CD14-positive monocyte (primary cell): Measurements from ENCODE around the gene PRRC2C. TPM values are rescaled to one million over a fixed set of nuclear protein-coding genes. Genes with fewer than 3 reads are reported as not detected.
A peak's percentile ranks its signal among the peaks of the same experiment; 100 is the strongest.

ENCODE experiments used
- DNase-seq, 3 donors: peaks; one replicate each; pipeline ENCODE4 v3.0.0-alpha.2; 2011 to 2022
- H2AFZ ChIP-seq: 2 replicates; pipeline ENCODE4 v1.6.0; 2012; ENCODE audit warnings: mild to moderate bottlenecking, low read depth, low read length, inconsistent platforms; ENCODE audit not compliant: insufficient read depth, poor library complexity, severe bottlenecking
- H3K27ac ChIP-seq, 2 donors: 1 replicate in 1 of 2; 2 replicates in 1 of 2; pipeline ENCODE4 v1.5.1; 2012 to 2013; ENCODE audit warnings: low read length in 2 of 2, control low read depth in 1 of 2, inconsistent platforms in 1 of 2, low read depth in 1 of 2, mild to moderate bottlenecking in 1 of 2
- H3K27me3 ChIP-seq, 2 donors: one replicate each; pipeline versions ENCODE4 v1.6.0 to v1.6.1; 2011 to 2013; ENCODE audit warnings: low read length in 2 of 2; ENCODE audit not compliant: control insufficient read depth in 2 of 2, insufficient read depth in 2 of 2
- H3K36me3 ChIP-seq, 2 donors: replicated peaks in 1 of 2; 1 replicate in 1 of 2; 2 replicates in 1 of 2; pipeline versions ENCODE4 v1.5.1 to v1.6.1; 2012 to 2013; ENCODE audit warnings: low read length in 2 of 2, control low read depth in 1 of 2, inconsistent platforms in 1 of 2, mild to moderate bottlenecking in 1 of 2; ENCODE audit not compliant: insufficient read depth in 2 of 2, control insufficient read depth in 1 of 2
- H3K4me1 ChIP-seq, 2 donors: 1 replicate in 1 of 2; 2 replicates in 1 of 2; pipeline versions ENCODE4 v1.5.1 to v1.6.1; 2012 to 2013; ENCODE audit warnings: low read length in 2 of 2, control low read depth in 1 of 2, inconsistent platforms in 1 of 2, mild to moderate bottlenecking in 1 of 2, moderate library complexity in 1 of 2; ENCODE audit not compliant: insufficient read depth in 2 of 2, control insufficient read depth in 1 of 2
- H3K4me2 ChIP-seq: replicated peaks from 2 replicates; pipeline ENCODE3; 2012; ENCODE audit warnings: low read length, moderate library complexity, mild to moderate bottlenecking; ENCODE audit not compliant: poor library complexity, severe bottlenecking; ENCODE audit errors: extremely low read depth
- H3K4me3 ChIP-seq, 3 experiments: fragments of 200-600 bp in 1 of 3; sonication (generic) in 1 of 3; replicated peaks in 1 of 3; 1 replicate in 2 of 3; 2 replicates in 1 of 3; pipeline ENCODE4 v1.5.1; 2011 to 2013; ENCODE audit warnings: low read length in 3 of 3, mild to moderate bottlenecking in 3 of 3, control low read depth in 2 of 3, low read depth in 2 of 3, inconsistent platforms in 1 of 3, moderate library complexity in 1 of 3
- H3K79me2 ChIP-seq: 2 replicates; pipeline ENCODE4 v1.6.0; 2012; ENCODE audit warnings: mild to moderate bottlenecking, control low read depth, inconsistent platforms, low read length, moderate library complexity; ENCODE audit not compliant: insufficient read depth
- H3K9ac ChIP-seq: 2 replicates; pipeline ENCODE4 v1.6.0; 2017; ENCODE audit warnings: low read length, mild to moderate bottlenecking; ENCODE audit not compliant: insufficient read depth, poor library complexity, severe bottlenecking
- H3K9me3 ChIP-seq, 2 donors: replicated peaks in 1 of 2; 1 replicate in 1 of 2; 2 replicates in 1 of 2; pipeline versions ENCODE4 v1.5.1 to v1.6.1; 2012 to 2013; ENCODE audit warnings: low read length in 2 of 2, control low read depth in 1 of 2; ENCODE audit not compliant: control insufficient read depth in 1 of 2, insufficient read depth in 1 of 2
- H4K20me1 ChIP-seq: 2 replicates; pipeline ENCODE4 v1.6.0; 2012; ENCODE audit warnings: mild to moderate bottlenecking, low read length, control low read depth, moderate library complexity; ENCODE audit not compliant: insufficient read depth
- H3K27ac Mint-ChIP-seq, 7 donors: one replicate each; pipeline ENCODE4 v1.8.0; 2020; ENCODE audit warnings: mild to moderate bottlenecking in 7 of 7, mixed read lengths in 7 of 7, moderate library complexity in 6 of 7, inconsistent platforms in 2 of 7
- H3K27me3 Mint-ChIP-seq, 3 donors: one replicate each; pipeline ENCODE4 v1.8.0; 2021 to 2022; ENCODE audit warnings: low read depth in 3 of 3, mild to moderate bottlenecking in 3 of 3, mixed read lengths in 3 of 3, moderate library complexity in 3 of 3, inconsistent platforms in 1 of 3
- H3K36me3 Mint-ChIP-seq, 2 donors: one replicate each; pipeline ENCODE4 v1.8.0; 2020; ENCODE audit warnings: mixed read lengths in 2 of 2, inconsistent platforms in 1 of 2, mild to moderate bottlenecking in 1 of 2
- H3K4me1 Mint-ChIP-seq: one replicate; pipeline ENCODE4 v1.8.0; 2020; ENCODE audit warnings: mild to moderate bottlenecking, mixed read lengths
- H3K4me3 Mint-ChIP-seq, 2 donors: one replicate each; pipeline ENCODE4 v1.8.0; 2020; ENCODE audit warnings: mild to moderate bottlenecking in 2 of 2, mixed read lengths in 2 of 2, moderate library complexity in 1 of 2
- H3K9me3 Mint-ChIP-seq, 7 donors: one replicate each; pipeline ENCODE4 v1.8.0; 2020 to 2022; ENCODE audit warnings: mixed read lengths in 7 of 7, mild to moderate bottlenecking in 6 of 7, moderate library complexity in 6 of 7, inconsistent platforms in 2 of 7
- WGBS: methylation state at CpG from one replicate; pipeline ENCODE4 v1.1.5; 2013; ENCODE audit warnings: missing lambda C conversion rate; ENCODE audit not compliant: insufficient coverage; 5-methylcytosine and 5-hydroxymethylcytosine counted together
- intact Hi-C, 2 donors: fragments of 100-400 bp; cut with micrococcal nuclease; formaldehyde crosslinking; loops; one replicate each; pipeline versions ENCODE4 v1.15.0 to v1.15.1; 2023
- polyA plus RNA-seq, 3 donors: library from polyadenylated mRNA; depleted of rRNA in 1 of 3; unstranded in 2 of 3; stranded (reverse) in 1 of 3; fragments of 300-500 nt in 2 of 3; fragments of >200 nt in 1 of 3; fragmentation: Illumina TruSeq in 2 of 3; gene quantifications; 1 replicate in 2 of 3; 2 replicates in 1 of 3; pipeline ENCODE4 v1.2.3, GENCODE V29; 2012 to 2021
- TF ChIP-seq, protein P1 (sequence below): fragments of 200-600 bp; IDR thresholded peaks from one replicate; pipeline ENCODE4 v1.8.0; 2022; ENCODE audit warnings: antibody characterized with exemption, mild to moderate bottlenecking

PRRC2C gene
- polyA plus RNA-seq, 3 donors = 13.8 to 69.1 (median 15.6) TPM

DNA sequence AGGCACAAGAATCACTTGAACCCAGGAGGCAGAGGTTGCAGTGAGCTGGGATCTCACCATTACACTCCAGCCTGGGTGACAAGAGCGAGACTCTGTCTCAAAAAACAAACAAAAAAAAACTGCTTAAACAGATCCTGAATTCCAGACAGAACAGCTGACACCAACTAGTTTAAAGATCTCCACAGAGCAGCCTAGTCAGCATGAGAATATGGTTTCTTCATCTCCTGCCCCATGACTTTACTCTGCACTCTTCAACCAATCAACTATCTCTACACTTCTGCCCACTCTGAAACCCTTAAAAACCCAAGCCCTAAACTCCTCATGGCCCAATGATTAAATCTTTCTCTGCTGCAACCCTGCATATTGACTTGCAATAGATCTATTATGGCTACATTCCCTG, 7.5 kb upstream of the PRRC2C start:
- Histone ChIP-seq H3K36me3 (no peaks in the 10 kb centered on the region), H3K27me3 (no peaks in the 10 kb centered on the region), H3K9me3 (no peaks in the 10 kb centered on the region), H3K79me2 (no peaks in the 10 kb centered on the region), H2AFZ (no peak overlapping the region), H3K4me1 (no peaks in the 10 kb centered on the region), H3K4me3 (no peak overlapping the region), H3K9ac (no peak overlapping the region), H3K27ac (no peak overlapping the region), H3K4me2 (no peak overlapping the region), H4K20me1 (no peaks in the 10 kb centered on the region)
- intact Hi-C loops = no loop called here
- Mint-ChIP-seq H3K9me3 (no peaks in the 10 kb centered on the region), H3K27me3 (peaks cover 0 to 1% (median 0%) of the 10 kb centered on the region in 3 donors), H3K4me1 (peaks cover 12% of the 10 kb centered on the region), H3K27ac (no peak overlapping the region), H3K36me3 (no peaks in the 10 kb centered on the region), H3K4me3 (no peak overlapping the region)
- WGBS = 100% methylated on average over 1 of the region's 1 CpG
- no peak for DNase-seq
- TF ChIP-seq, protein P1, sequence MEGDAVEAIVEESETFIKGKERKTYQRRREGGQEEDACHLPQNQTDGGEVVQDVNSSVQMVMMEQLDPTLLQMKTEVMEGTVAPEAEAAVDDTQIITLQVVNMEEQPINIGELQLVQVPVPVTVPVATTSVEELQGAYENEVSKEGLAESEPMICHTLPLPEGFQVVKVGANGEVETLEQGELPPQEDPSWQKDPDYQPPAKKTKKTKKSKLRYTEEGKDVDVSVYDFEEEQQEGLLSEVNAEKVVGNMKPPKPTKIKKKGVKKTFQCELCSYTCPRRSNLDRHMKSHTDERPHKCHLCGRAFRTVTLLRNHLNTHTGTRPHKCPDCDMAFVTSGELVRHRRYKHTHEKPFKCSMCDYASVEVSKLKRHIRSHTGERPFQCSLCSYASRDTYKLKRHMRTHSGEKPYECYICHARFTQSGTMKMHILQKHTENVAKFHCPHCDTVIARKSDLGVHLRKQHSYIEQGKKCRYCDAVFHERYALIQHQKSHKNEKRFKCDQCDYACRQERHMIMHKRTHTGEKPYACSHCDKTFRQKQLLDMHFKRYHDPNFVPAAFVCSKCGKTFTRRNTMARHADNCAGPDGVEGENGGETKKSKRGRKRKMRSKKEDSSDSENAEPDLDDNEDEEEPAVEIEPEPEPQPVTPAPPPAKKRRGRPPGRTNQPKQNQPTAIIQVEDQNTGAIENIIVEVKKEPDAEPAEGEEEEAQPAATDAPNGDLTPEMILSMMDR = no peak

DNA sequence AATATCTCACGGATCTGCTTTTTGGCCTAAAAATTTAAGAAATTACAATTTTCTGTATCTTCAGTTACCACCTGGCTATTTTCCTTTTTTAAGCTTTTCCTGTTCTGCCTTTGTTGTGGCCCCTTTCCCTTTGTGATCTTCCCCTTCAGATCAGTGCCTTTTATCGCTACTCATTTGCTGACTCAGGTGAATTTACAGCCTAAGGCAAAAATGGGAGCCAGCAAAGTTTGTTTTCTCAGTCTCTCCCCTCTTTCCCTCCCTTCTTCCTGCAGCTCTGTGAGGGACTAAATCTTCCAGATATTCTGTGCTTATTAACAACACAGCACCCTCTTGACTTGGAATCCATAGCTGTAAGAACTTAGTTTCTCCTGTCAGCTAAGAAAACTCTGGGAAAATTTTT, 5.3 kb upstream of the PRRC2C start:
- no peaks in the 10 kb centered on the region for H3K9me3 Mint-ChIP-seq
- no peak for DNase-seq
- Histone ChIP-seq H4K20me1 (no peaks in the 10 kb centered on the region), H3K27me3 (no peaks in the 10 kb centered on the region), H3K4me1 (peaks cover 5 to 8% of the 10 kb centered on the region in 2 donors), H3K36me3 (no peaks in the 10 kb centered on the region), H3K27ac (no peak overlapping the region), H3K9me3 (no peaks in the 10 kb centered on the region), H3K4me2 (no peak overlapping the region), H3K79me2 (no peaks in the 10 kb centered on the region), H3K9ac (no peak overlapping the region), H3K4me3 (no peak overlapping the region), H2AFZ (peak overlapping the region; percentile 29)
- intact Hi-C loops = no loop called here
- H3K4me3 Mint-ChIP-seq = peak overlapping the region in 1 of 2 donors; percentile 44
- peaks cover 16% of the 10 kb centered on the region for H3K4me1 Mint-ChIP-seq
- H3K36me3 Mint-ChIP-seq = no peaks in the 10 kb centered on the region
- peaks cover 0 to 1% (median 0%) of the 10 kb centered on the region in 3 donors for H3K27me3 Mint-ChIP-seq
- H3K27ac Mint-ChIP-seq = peak overlapping the region in 1 of 7 donors; percentile 11
- 47% methylated on average over 2 of the region's 2 CpGs for WGBS
- TF ChIP-seq, protein P1 = no peak
